Measurements from ENCODE around the gene SLCO3A1.
"Not testable (repeated sequence)": the region's sequence is repeated elsewhere in the genome, so short reads cannot be mapped to it uniquely, and the experiment has no call there.

The SLCO3A1 gene

GRCh38 chr15:92056875-92057274 lies 203.4 kb downstream of the SLCO3A1 start:
- Histone ChIP-seq H2BK5ac (ENCODE audit: low read length) (no peak overlapping the region), H4K8ac (ENCODE audit: low read depth, low read length) (no peak overlapping the region), H3K4ac (ENCODE audit: low read depth, low read length) (no peak overlapping the region), H3K18ac (ENCODE audit: low read length) (no peak overlapping the region), H3K36me3 (ENCODE audit: control insufficient read depth, insufficient read depth, low read length) (no peaks in the 10 kb centered on the region), H4K5ac (ENCODE audit: low read length) (no peak overlapping the region), H2AK5ac (ENCODE audit: low read length) (no peak overlapping the region), H3K4me1 (ENCODE audit: control insufficient read depth, low read depth, low read length) (no peaks in the 10 kb centered on the region), H3K4me3 (ENCODE audit: low read length) (no peak overlapping the region), H3K27ac (ENCODE audit: low read depth, low read length) (no peak overlapping the region), H3K79me1 (ENCODE audit: low read length) (no peaks in the 10 kb centered on the region), H3K27me3 (ENCODE audit: insufficient read depth, low read length, poor library complexity) (no peaks in the 10 kb centered on the region), H3K79me2 (ENCODE audit: control insufficient read depth, insufficient read depth, low read length) (no peaks in the 10 kb centered on the region), H2BK15ac (replicated peaks; ENCODE audit: low read depth) (no peak overlapping the region), H2BK120ac (ENCODE audit: low read depth, low read length) (no peak overlapping the region), H3K56ac (ENCODE audit: low read length) (no peak overlapping the region), H3K9ac (ENCODE audit: low read length) (no peak overlapping the region), H3K4me2 (ENCODE audit: low read length) (no peak overlapping the region), H3K23ac (ENCODE audit: low read length) (no peak overlapping the region)
- no peak for DNase-seq
- WGBS (ENCODE audit: extremely low coverage, insufficient coverage, low lambda C conversion rate) = no CpG with 5 or more reads among the region's 4 CpGs

GRCh38 chr15:92059036-92059970 lies 205.8 kb downstream of the SLCO3A1 start:
- no peak overlapping the region for H3K4me2 ChIP-seq (ENCODE audit: low read length)
- H3K27ac ChIP-seq (ENCODE audit: low read depth, low read length) = no peak overlapping the region
- H4K8ac ChIP-seq (ENCODE audit: low read depth, low read length) = no peak overlapping the region
- no peak for DNase-seq
- H3K4ac ChIP-seq (ENCODE audit: low read depth, low read length) = no peak overlapping the region
- H2AK5ac ChIP-seq (ENCODE audit: low read length) = no peak overlapping the region
- H2BK15ac ChIP-seq (replicated peaks; ENCODE audit: low read depth) = no peak overlapping the region
- H3K4me3 ChIP-seq (ENCODE audit: low read length) = no peak overlapping the region
- no peak overlapping the region for H3K56ac ChIP-seq (ENCODE audit: low read length)
- no peak overlapping the region for H3K18ac ChIP-seq (ENCODE audit: low read length)
- H3K9ac ChIP-seq (ENCODE audit: low read length) = no peak overlapping the region
- H3K27me3 ChIP-seq (ENCODE audit: insufficient read depth, low read length, poor library complexity) = no peaks in the 10 kb centered on the region
- H2BK5ac ChIP-seq (ENCODE audit: low read length) = no peak overlapping the region
- no peaks in the 10 kb centered on the region for H3K79me2 ChIP-seq (ENCODE audit: control insufficient read depth, insufficient read depth, low read length)
- H2BK120ac ChIP-seq (ENCODE audit: low read depth, low read length) = no peak overlapping the region
- H4K5ac ChIP-seq (ENCODE audit: low read length) = no peak overlapping the region
- no peaks in the 10 kb centered on the region for H3K79me1 ChIP-seq (ENCODE audit: low read length)
- H3K4me1 ChIP-seq (ENCODE audit: control insufficient read depth, low read depth, low read length) = no peaks in the 10 kb centered on the region
- H3K23ac ChIP-seq (ENCODE audit: low read length) = no peak overlapping the region
- WGBS (ENCODE audit: extremely low coverage, insufficient coverage, low lambda C conversion rate) = no CpG with 5 or more reads among the region's 15 CpGs
- no peaks in the 10 kb centered on the region for H3K36me3 ChIP-seq (ENCODE audit: control insufficient read depth, insufficient read depth, low read length)

- H2AK5ac ChIP-seq (ENCODE audit: low read length) = not testable (repeated sequence)
Measured at GRCh38 chr15:92059971-92060311, 206.4 kb downstream of the SLCO3A1 start.

GRCh38 chr15:92061511-92062195 lies 208.1 kb downstream of the SLCO3A1 start:
- no peak overlapping the region for H2AK5ac ChIP-seq (ENCODE audit: low read length)
- no peaks in the 10 kb centered on the region for H3K4me1 ChIP-seq (ENCODE audit: control insufficient read depth, low read depth, low read length)
- no peak overlapping the region for H4K8ac ChIP-seq (ENCODE audit: low read depth, low read length)
- H3K27ac ChIP-seq (ENCODE audit: low read depth, low read length) = no peak overlapping the region
- H3K9ac ChIP-seq (ENCODE audit: low read length) = no peak overlapping the region
- H3K27me3 ChIP-seq (ENCODE audit: insufficient read depth, low read length, poor library complexity) = no peaks in the 10 kb centered on the region
- H4K5ac ChIP-seq (ENCODE audit: low read length) = no peak overlapping the region
- no peak for DNase-seq
- no peak overlapping the region for H3K4ac ChIP-seq (ENCODE audit: low read depth, low read length)
- no peak overlapping the region for H2BK120ac ChIP-seq (ENCODE audit: low read depth, low read length)
- no peak overlapping the region for H2BK15ac ChIP-seq (replicated peaks; ENCODE audit: low read depth)
- no peak overlapping the region for H3K23ac ChIP-seq (ENCODE audit: low read length)
- no peaks in the 10 kb centered on the region for H3K79me2 ChIP-seq (ENCODE audit: control insufficient read depth, insufficient read depth, low read length)
- no peaks in the 10 kb centered on the region for H3K79me1 ChIP-seq (ENCODE audit: low read length)
- no CpG with 5 or more reads among the region's 7 CpGs for WGBS (ENCODE audit: extremely low coverage, insufficient coverage, low lambda C conversion rate)
- no peak overlapping the region for H3K4me3 ChIP-seq (ENCODE audit: low read length)
- no peak overlapping the region for H3K18ac ChIP-seq (ENCODE audit: low read length)
- no peak overlapping the region for H2BK5ac ChIP-seq (ENCODE audit: low read length)
- no peaks in the 10 kb centered on the region for H3K36me3 ChIP-seq (ENCODE audit: control insufficient read depth, insufficient read depth, low read length)
- H3K4me2 ChIP-seq (ENCODE audit: low read length) = no peak overlapping the region
- no peak overlapping the region for H3K56ac ChIP-seq (ENCODE audit: low read length)

More at GRCh38 chr15:92059971-92060311, 206.4 kb downstream of the SLCO3A1 start:
- H3K27ac ChIP-seq (ENCODE audit: low read depth, low read length); H3K23ac ChIP-seq (ENCODE audit: low read length); H3K9ac ChIP-seq (ENCODE audit: low read length); DNase-seq; H2BK5ac ChIP-seq (ENCODE audit: low read length); H3K4ac ChIP-seq (ENCODE audit: low read depth, low read length); H2BK120ac ChIP-seq (ENCODE audit: low read depth, low read length); H2BK15ac ChIP-seq (replicated peaks; ENCODE audit: low read depth); H4K5ac ChIP-seq (ENCODE audit: low read length); H3K79me2 ChIP-seq (ENCODE audit: control insufficient read depth, insufficient read depth, low read length); H3K79me1 ChIP-seq (ENCODE audit: low read length); H3K36me3 ChIP-seq (ENCODE audit: control insufficient read depth, insufficient read depth, low read length); H3K4me2 ChIP-seq (ENCODE audit: low read length); H3K4me3 ChIP-seq (ENCODE audit: low read length); H3K27me3 ChIP-seq (ENCODE audit: insufficient read depth, low read length, poor library complexity); H3K4me1 ChIP-seq (ENCODE audit: control insufficient read depth, low read depth, low read length); H3K56ac ChIP-seq (ENCODE audit: low read length); H4K8ac ChIP-seq (ENCODE audit: low read depth, low read length); H3K18ac ChIP-seq (ENCODE audit: low read length): not testable (repeated sequence)
- WGBS (ENCODE audit: extremely low coverage, insufficient coverage, low lambda C conversion rate) = no CpG with 5 or more reads among the region's 3 CpGs

- H4K5ac ChIP-seq (ENCODE audit: low read length) = no peak overlapping the region
- no peaks in the 10 kb centered on the region for H3K36me3 ChIP-seq (ENCODE audit: control insufficient read depth, insufficient read depth, low read length)
- H3K9ac ChIP-seq (ENCODE audit: low read length) = no peak overlapping the region
- H3K4me2 ChIP-seq (ENCODE audit: low read length) = no peak overlapping the region
- H3K27ac ChIP-seq (ENCODE audit: low read depth, low read length) = no peak overlapping the region
- no CpG with 5 or more reads among the region's 5 CpGs for WGBS (ENCODE audit: extremely low coverage, insufficient coverage, low lambda C conversion rate)
- DNase-seq = no peak
- H2BK5ac ChIP-seq (ENCODE audit: low read length) = no peak overlapping the region
- no peak overlapping the region for H3K18ac ChIP-seq (ENCODE audit: low read length)
- H3K4ac ChIP-seq (ENCODE audit: low read depth, low read length) = no peak overlapping the region
- no peaks in the 10 kb centered on the region for H3K79me1 ChIP-seq (ENCODE audit: low read length)
- no peak overlapping the region for H3K4me3 ChIP-seq (ENCODE audit: low read length)
- no peak overlapping the region for H2BK15ac ChIP-seq (replicated peaks; ENCODE audit: low read depth)
- no peak overlapping the region for H2BK120ac ChIP-seq (ENCODE audit: low read depth, low read length)
- H3K23ac ChIP-seq (ENCODE audit: low read length) = no peak overlapping the region
- no peaks in the 10 kb centered on the region for H3K27me3 ChIP-seq (ENCODE audit: insufficient read depth, low read length, poor library complexity)
- no peaks in the 10 kb centered on the region for H3K79me2 ChIP-seq (ENCODE audit: control insufficient read depth, insufficient read depth, low read length)
- H2AK5ac ChIP-seq (ENCODE audit: low read length) = no peak overlapping the region
- no peaks in the 10 kb centered on the region for H3K4me1 ChIP-seq (ENCODE audit: control insufficient read depth, low read depth, low read length)
- no peak overlapping the region for H3K56ac ChIP-seq (ENCODE audit: low read length)
- no peak overlapping the region for H4K8ac ChIP-seq (ENCODE audit: low read depth, low read length)
Measured at GRCh38 chr15:92062505-92062904, 209.0 kb downstream of the SLCO3A1 start.
